ENCODE data around the gene RNF207. TPM values are rescaled to one million over a fixed set of nuclear protein-coding genes. Genes with fewer than 3 reads are reported as not detected.

Gene RNF207
- 10 to 100 TPM; 18.4 to 19.4 TPM for total RNA-seq

DNA sequence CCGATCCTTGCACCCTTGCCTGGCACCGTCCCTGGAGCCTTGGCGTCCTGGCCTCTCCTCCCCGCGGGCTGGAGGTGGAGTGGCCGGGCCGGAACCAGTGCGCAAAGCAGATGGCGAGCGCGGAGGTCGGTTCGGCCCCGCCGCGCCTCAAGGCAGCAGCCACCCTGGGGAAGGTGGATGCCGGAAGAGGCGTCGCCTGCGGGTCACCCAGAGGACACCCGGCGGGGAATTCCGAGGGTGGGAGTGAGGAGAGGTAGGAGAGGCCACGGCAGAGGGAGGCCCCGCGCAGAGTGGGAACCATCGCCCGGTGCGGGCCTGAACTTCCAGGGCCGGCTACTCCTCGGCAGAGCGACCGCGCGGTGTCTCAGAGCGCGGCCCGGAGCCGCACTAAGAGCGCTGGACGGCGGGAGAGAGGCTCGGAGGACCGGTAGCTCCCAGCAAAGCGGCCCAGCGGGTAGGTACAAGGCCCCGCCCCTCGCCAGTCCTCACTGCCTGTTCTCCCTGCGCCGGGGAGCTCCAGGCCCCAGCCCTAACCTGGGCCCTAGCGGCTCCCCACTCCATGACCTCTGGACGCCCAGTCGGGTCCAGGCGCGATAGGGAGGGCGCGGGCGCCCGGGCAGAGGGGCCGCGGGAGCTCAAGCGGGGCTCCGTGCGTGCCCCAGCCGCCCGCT is at the start of gene RNF207:
Gene RNF207 (plus strand): TSS at position 271 of the 671 bp plus-strand sequence. CDS start 417 bp downstream, outside the sequence.
- Histone ChIP-seq H3K9me3 (no peaks in the 10 kb centered on the region), H3K4me1 (peaks cover 12% of the 10 kb centered on the region), H3K4me3 (peak within 1 kb of the TSS; percentile 65), H3K36me3 (no peaks in the 10 kb centered on the region), H3K9ac (ENCODE audit: low read depth in 2 of 2, low read length in 2 of 2) (peak within 1 kb of the TSS; percentile 71 to 73), H3K27ac (peak within 1 kb of the TSS; percentile 86), H3K27me3 (no peaks in the 10 kb centered on the region)
- no peak for TF ChIP-seq CTCF (IDR thresholded peaks at IDR 0.05)
- intact Hi-C loops (cut with DNase I) = no loop called here
- peak; percentile 70 for DNase-seq

DNA sequence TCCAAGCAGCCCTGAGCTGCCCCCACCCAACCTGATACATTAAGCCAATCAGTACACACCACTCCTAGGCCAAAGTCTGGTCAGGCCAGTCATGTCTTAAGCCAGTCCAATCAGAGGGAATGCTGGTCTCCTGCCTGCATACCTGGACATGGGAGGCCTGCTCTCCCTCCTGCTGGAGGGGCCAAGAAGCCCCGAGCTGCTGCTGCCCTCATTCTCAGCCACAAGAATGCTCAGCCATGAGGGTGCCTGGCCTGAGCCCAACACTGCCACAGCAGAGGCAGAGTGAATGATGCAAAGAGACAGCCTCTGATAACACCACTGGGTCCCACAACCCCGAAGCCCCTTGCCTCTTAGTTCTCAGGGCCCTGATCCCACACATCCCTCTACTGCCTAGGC is 48.8 kb upstream of the RNF207 start:
- Histone ChIP-seq H3K9ac (ENCODE audit: low read depth in 2 of 2, low read length in 2 of 2) (no peak overlapping the region), H3K27ac (no peak overlapping the region), H3K9me3 (no peaks in the 10 kb centered on the region), H3K36me3 (no peaks in the 10 kb centered on the region), H3K4me1 (peaks cover 3% of the 10 kb centered on the region), H3K27me3 (no peaks in the 10 kb centered on the region), H3K4me3 (no peak overlapping the region)
- TF ChIP-seq CTCF (IDR thresholded peaks at IDR 0.05) = no peak
- DNase-seq = no peak
- intact Hi-C loops (cut with DNase I) = no loop called here

DNA sequence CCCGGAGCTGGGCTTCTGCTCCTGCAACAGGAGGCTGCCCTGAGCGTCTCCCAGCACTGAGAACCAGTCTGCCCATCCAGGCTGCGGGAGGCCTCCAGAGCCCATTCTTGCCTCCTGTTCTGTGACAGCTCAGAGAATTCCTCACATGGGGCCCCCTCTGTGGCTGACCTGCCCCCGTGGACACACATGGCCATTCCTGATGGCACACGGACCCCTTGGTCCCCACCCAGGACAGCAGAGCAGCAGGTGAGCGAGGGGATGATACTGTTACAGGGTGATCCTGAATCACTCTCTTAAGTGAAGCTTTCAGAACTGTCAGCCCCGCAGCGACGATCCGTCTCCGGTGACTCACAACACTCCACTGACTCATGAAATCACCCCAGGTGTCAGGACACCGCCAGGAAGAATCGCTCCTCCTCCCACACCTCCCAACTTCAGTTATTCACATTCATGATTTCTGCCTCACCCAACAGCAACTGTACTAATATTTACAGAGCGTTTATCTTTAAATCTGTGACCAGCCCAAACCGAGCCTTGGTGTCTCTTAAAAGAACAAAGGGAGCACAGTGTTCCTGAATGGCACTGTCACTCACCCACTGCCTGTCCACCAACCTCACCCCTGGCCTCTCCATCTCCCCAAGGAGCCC is 48.3 kb upstream of the RNF207 start:
- H3K27ac ChIP-seq = no peak overlapping the region
- H3K9me3 ChIP-seq = no peaks in the 10 kb centered on the region
- no peaks in the 10 kb centered on the region for H3K27me3 ChIP-seq
- H3K4me1 ChIP-seq = peaks cover 3% of the 10 kb centered on the region
- no peaks in the 10 kb centered on the region for H3K36me3 ChIP-seq
- H3K4me3 ChIP-seq = no peak overlapping the region
- TF ChIP-seq CTCF (IDR thresholded peaks at IDR 0.05) = no peak
- intact Hi-C loops (cut with DNase I) = no loop called here
- no peak overlapping the region for H3K9ac ChIP-seq (ENCODE audit: low read depth in 2 of 2, low read length in 2 of 2)
- DNase-seq = peak; percentile 46

- intact Hi-C loops (cut with DNase I) = no loop called here
- H3K27ac ChIP-seq = no peak overlapping the region
- no peak for TF ChIP-seq CTCF (IDR thresholded peaks at IDR 0.05)
- no peaks in the 10 kb centered on the region for H3K27me3 ChIP-seq
- H3K4me1 ChIP-seq = peaks cover 3% of the 10 kb centered on the region
- no peak for DNase-seq
- H3K9ac ChIP-seq (ENCODE audit: low read depth in 2 of 2, low read length in 2 of 2) = no peak overlapping the region
- H3K4me3 ChIP-seq = no peak overlapping the region
- H3K36me3 ChIP-seq = no peaks in the 10 kb centered on the region
- H3K9me3 ChIP-seq = no peaks in the 10 kb centered on the region
Observed at GRCh38 chr1:6158181-6158580, 47.7 kb upstream of the RNF207 start.

DNA sequence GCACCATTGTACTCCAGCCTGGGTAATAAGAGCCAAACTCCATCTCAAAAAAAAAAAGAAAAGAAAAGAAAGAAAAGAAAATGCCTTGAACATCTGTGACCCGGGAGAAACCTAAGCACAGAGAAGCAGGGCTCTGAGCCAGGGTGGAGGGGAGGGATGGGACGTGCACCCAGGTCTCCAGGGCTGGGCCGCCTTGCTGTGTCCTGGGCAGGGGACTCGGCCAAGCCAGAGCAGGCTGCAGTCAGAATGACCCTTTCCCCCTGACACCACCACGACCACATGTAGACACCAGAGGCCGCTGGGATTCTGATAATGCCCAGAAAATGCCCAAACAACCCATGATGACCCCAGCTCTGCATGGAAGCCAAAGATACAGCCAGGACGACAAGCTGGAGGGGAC is 43.6 kb upstream of the RNF207 start:
- no peak for TF ChIP-seq CTCF (IDR thresholded peaks at IDR 0.05)
- no peak for DNase-seq
- Histone ChIP-seq H3K27ac (no peak overlapping the region), H3K4me3 (no peak overlapping the region), H3K9me3 (no peaks in the 10 kb centered on the region), H3K9ac (ENCODE audit: low read depth in 2 of 2, low read length in 2 of 2) (no peak overlapping the region), H3K27me3 (no peaks in the 10 kb centered on the region), H3K36me3 (no peaks in the 10 kb centered on the region), H3K4me1 (no peaks in the 10 kb centered on the region)
- intact Hi-C loops (cut with DNase I) = no loop called here
